ENCODE results near the gene EFCAB8. TPM values are rescaled to one million over a fixed set of nuclear protein-coding genes. Genes with fewer than 3 reads are reported as not detected.
A peak's percentile ranks its signal among the peaks of the same experiment; 100 is the strongest.

EFCAB8 gene
- total and polyA plus RNA-seq, 2 donors from 2014 or later, result 0.13 TPM; not detected in 1

DNA sequence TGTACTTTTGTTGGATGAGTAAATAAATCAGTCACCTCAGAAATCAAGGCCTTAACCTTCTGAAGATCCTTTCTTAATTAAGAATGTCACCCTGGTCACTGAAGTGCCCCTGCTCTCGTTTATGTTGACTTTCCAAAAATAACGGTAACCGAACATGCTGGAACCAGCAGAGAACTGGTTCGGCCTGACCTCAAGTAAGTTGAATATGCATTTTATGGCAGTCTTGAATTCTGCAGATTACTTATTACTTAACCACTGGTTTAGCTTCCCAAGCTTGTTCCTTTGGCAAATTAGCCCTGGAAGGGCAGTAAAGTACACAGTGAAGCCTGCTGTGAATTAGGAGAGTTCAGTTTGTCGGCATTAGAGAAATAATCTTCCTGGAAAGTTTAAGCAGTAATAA, 26.7 kb upstream of the EFCAB8 start:
- H3K4me3 ChIP-seq (ENCODE audit: low read length in 3 of 3), result no peak overlapping the region
- peaks cover 2 to 11% (median 9%) of the 10 kb centered on the region in 3 donors for H3K36me3 ChIP-seq (ENCODE audit: control insufficient read depth in 2 of 3, insufficient read depth in 3 of 3, low read length in 3 of 3)
- FAIRE-seq (no peak), DNase-seq (peak in 2 of 5 donors; percentile 15 to 23)
- H3K9ac ChIP-seq (ENCODE audit: low read length in 3 of 3), result no peak overlapping the region
- no peaks in the 10 kb centered on the region for H3K27me3 ChIP-seq (ENCODE audit: control insufficient read depth, insufficient read depth, low read length)
- intact Hi-C loops (cut with DNase I), result no loop called here
- peaks cover 0 to 18% (median 4%) of the 10 kb centered on the region in 3 donors for H3K4me1 ChIP-seq (ENCODE audit: control insufficient read depth in 2 of 3, insufficient read depth in 2 of 3, low read depth in 1 of 3, low read length in 3 of 3)
- H3K9me3 ChIP-seq (ENCODE audit: control insufficient read depth in 2 of 3, insufficient read depth in 1 of 3, low read length in 3 of 3), result no peaks in the 10 kb centered on the region
- TF ChIP-seq, protein P1, sequence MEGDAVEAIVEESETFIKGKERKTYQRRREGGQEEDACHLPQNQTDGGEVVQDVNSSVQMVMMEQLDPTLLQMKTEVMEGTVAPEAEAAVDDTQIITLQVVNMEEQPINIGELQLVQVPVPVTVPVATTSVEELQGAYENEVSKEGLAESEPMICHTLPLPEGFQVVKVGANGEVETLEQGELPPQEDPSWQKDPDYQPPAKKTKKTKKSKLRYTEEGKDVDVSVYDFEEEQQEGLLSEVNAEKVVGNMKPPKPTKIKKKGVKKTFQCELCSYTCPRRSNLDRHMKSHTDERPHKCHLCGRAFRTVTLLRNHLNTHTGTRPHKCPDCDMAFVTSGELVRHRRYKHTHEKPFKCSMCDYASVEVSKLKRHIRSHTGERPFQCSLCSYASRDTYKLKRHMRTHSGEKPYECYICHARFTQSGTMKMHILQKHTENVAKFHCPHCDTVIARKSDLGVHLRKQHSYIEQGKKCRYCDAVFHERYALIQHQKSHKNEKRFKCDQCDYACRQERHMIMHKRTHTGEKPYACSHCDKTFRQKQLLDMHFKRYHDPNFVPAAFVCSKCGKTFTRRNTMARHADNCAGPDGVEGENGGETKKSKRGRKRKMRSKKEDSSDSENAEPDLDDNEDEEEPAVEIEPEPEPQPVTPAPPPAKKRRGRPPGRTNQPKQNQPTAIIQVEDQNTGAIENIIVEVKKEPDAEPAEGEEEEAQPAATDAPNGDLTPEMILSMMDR (IDR thresholded peaks at IDR 0.05; ENCODE audit: borderline replicate concordance, extremely low read depth, insufficient read depth), result no peak
- H3K27ac ChIP-seq (ENCODE audit: low read depth in 2 of 2, low read length in 2 of 2), result peak overlapping the region in 1 of 2 donors; percentile 57

DNA sequence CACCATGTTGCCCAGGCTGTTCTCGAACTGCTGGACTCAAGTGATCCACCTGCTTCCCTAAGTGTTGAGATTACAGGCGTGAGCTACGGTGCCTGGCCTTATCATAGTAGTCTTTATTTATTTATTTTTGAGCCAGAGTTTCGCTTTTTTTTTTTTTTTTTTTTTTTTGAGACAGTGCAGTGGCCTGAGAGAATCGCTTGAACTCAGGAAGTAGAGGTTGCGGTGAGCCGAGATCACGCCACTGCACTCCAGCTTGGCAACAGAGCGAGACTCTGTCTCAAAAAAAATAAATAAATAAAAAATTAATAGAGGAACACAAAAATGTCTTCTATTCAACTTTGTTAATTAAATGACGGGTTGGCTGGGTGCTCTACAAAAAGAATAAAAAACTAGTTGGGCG, 26.1 kb upstream of the EFCAB8 start:
- TF ChIP-seq, protein P1 (IDR thresholded peaks at IDR 0.05; ENCODE audit: borderline replicate concordance, extremely low read depth, insufficient read depth), result no peak
- FAIRE-seq, result no peak

DNA sequence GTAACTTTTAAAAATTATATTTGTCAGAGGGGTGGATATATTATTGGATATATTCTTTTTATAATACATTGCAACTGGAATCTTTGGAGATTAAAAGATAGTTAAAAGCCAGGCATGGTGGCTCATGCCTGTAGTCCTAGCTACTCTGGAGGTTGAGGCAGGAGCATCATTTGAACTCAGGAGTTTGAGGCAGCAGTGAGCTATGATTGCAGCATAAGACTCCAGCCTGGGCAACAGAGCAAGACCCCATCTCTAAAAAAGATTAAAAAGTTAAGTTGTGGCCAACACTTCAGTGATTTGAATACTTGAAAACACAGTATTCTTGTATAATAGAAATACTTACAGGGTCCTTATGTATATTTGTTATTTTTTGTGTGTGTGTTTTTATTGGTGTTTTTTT, 23.8 kb upstream of the EFCAB8 start:
- no peaks in the 10 kb centered on the region for H3K9me3 ChIP-seq (ENCODE audit: control insufficient read depth in 2 of 3, insufficient read depth in 1 of 3, low read length in 3 of 3)
- no peak overlapping the region for H3K4me3 ChIP-seq (ENCODE audit: low read length in 3 of 3)
- no peak overlapping the region for H3K27ac ChIP-seq (ENCODE audit: low read depth in 2 of 2, low read length in 2 of 2)
- intact Hi-C loops (cut with DNase I), result no loop called here
- DNase-seq (no peak), FAIRE-seq (no peak)
- TF ChIP-seq, protein P1 (IDR thresholded peaks at IDR 0.05; ENCODE audit: borderline replicate concordance, extremely low read depth, insufficient read depth), result no peak
- peaks cover 5 to 27% (median 26%) of the 10 kb centered on the region in 3 donors for H3K36me3 ChIP-seq (ENCODE audit: control insufficient read depth in 2 of 3, insufficient read depth in 3 of 3, low read length in 3 of 3)
- H3K27me3 ChIP-seq (ENCODE audit: control insufficient read depth, insufficient read depth, low read length), result no peaks in the 10 kb centered on the region
- peaks cover 0 to 9% (median 3%) of the 10 kb centered on the region in 3 donors for H3K4me1 ChIP-seq (ENCODE audit: control insufficient read depth in 2 of 3, insufficient read depth in 2 of 3, low read depth in 1 of 3, low read length in 3 of 3)
- H3K9ac ChIP-seq (ENCODE audit: low read length in 3 of 3), result no peak overlapping the region

More for the DNA sequence above, 26.1 kb upstream of the EFCAB8 start:
- Histone ChIP-seq H3K27ac (ENCODE audit: low read depth in 2 of 2, low read length in 2 of 2) (peak overlapping the region in 1 of 2 donors; percentile 57), H3K9me3 (ENCODE audit: control insufficient read depth in 2 of 3, insufficient read depth in 1 of 3, low read length in 3 of 3) (no peaks in the 10 kb centered on the region), H3K4me3 (ENCODE audit: low read length in 3 of 3) (no peak overlapping the region), H3K27me3 (ENCODE audit: control insufficient read depth, insufficient read depth, low read length) (no peaks in the 10 kb centered on the region), H3K9ac (ENCODE audit: low read length in 3 of 3) (no peak overlapping the region), H3K36me3 (ENCODE audit: control insufficient read depth in 2 of 3, insufficient read depth in 3 of 3, low read length in 3 of 3) (peaks cover 5 to 16% (median 10%) of the 10 kb centered on the region in 3 donors), H3K4me1 (ENCODE audit: control insufficient read depth in 2 of 3, insufficient read depth in 2 of 3, low read depth in 1 of 3, low read length in 3 of 3) (peaks cover 0 to 18% (median 4%) of the 10 kb centered on the region in 3 donors)
- DNase-seq, result no peak
- intact Hi-C loops (cut with DNase I), result no loop called here

DNA sequence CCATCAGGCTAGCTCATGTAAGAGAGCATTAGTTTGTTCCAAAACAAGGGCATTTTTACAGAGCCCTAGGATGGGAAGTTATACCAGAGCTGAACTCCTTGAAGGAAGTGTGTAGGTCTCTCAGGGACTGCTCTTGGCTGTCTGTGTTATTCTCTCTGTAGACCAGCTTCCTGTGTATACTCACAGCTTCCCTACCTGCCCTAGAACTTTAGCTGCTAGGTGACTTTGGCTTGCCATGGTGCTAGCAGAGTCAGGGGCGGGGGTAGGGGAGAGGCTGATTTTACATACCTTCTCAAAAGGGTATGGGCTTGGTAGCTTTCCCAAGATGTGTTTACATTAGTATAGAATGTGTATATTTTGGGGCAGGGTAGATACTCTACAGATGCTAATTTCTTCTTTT, 21.6 kb upstream of the EFCAB8 start:
- DNase-seq, result no peak
- Histone ChIP-seq H3K27me3 (ENCODE audit: control insufficient read depth, insufficient read depth, low read length) (no peaks in the 10 kb centered on the region), H3K9me3 (ENCODE audit: control insufficient read depth in 2 of 3, insufficient read depth in 1 of 3, low read length in 3 of 3) (no peaks in the 10 kb centered on the region), H3K27ac (ENCODE audit: low read depth in 2 of 2, low read length in 2 of 2) (no peak overlapping the region), H3K4me1 (ENCODE audit: control insufficient read depth in 2 of 3, insufficient read depth in 2 of 3, low read depth in 1 of 3, low read length in 3 of 3) (peaks cover 0 to 4% (median 0%) of the 10 kb centered on the region in 3 donors), H3K36me3 (ENCODE audit: control insufficient read depth in 2 of 3, insufficient read depth in 3 of 3, low read length in 3 of 3) (peaks cover 5 to 35% (median 26%) of the 10 kb centered on the region in 3 donors), H3K9ac (ENCODE audit: low read length in 3 of 3) (no peak overlapping the region), H3K4me3 (ENCODE audit: low read length in 3 of 3) (no peak overlapping the region)
- TF ChIP-seq, protein P1 (IDR thresholded peaks at IDR 0.05; ENCODE audit: borderline replicate concordance, extremely low read depth, insufficient read depth), result no peak
- intact Hi-C loops (cut with DNase I), result no loop called here
- no peak for FAIRE-seq

Measured in kidney (tissue), 14 donors.